ENCODE results near the gene ESR2.

ESR2 gene

GRCh38 chr14:64294672-64295413, 672 bp upstream of the ESR2 start:
- TF ChIP-seq, protein P1, sequence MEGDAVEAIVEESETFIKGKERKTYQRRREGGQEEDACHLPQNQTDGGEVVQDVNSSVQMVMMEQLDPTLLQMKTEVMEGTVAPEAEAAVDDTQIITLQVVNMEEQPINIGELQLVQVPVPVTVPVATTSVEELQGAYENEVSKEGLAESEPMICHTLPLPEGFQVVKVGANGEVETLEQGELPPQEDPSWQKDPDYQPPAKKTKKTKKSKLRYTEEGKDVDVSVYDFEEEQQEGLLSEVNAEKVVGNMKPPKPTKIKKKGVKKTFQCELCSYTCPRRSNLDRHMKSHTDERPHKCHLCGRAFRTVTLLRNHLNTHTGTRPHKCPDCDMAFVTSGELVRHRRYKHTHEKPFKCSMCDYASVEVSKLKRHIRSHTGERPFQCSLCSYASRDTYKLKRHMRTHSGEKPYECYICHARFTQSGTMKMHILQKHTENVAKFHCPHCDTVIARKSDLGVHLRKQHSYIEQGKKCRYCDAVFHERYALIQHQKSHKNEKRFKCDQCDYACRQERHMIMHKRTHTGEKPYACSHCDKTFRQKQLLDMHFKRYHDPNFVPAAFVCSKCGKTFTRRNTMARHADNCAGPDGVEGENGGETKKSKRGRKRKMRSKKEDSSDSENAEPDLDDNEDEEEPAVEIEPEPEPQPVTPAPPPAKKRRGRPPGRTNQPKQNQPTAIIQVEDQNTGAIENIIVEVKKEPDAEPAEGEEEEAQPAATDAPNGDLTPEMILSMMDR (IDR thresholded peaks at IDR 0.05; ENCODE audit: extremely low read depth, insufficient read depth, missing control alignments) = peak; percentile 90
- in situ Hi-C loops (cut with MboI; ENCODE audit: low pct_unique_long_range_greater_than_20kb, low sequenced_read_pairs, unreplicated experiment) = no loop called here
- peak; percentile 90 for DNase-seq (ENCODE audit: low spot score)

- DNase-seq (ENCODE audit: low spot score) = no peak
- TF ChIP-seq, protein P1 (IDR thresholded peaks at IDR 0.05; ENCODE audit: extremely low read depth, insufficient read depth, missing control alignments) = no peak
- in situ Hi-C loops (cut with MboI; ENCODE audit: low pct_unique_long_range_greater_than_20kb, low sequenced_read_pairs, unreplicated experiment) = no loop called here
Measured at GRCh38 chr14:64292197-64292596, 2.0 kb downstream of the ESR2 start.

DNA sequence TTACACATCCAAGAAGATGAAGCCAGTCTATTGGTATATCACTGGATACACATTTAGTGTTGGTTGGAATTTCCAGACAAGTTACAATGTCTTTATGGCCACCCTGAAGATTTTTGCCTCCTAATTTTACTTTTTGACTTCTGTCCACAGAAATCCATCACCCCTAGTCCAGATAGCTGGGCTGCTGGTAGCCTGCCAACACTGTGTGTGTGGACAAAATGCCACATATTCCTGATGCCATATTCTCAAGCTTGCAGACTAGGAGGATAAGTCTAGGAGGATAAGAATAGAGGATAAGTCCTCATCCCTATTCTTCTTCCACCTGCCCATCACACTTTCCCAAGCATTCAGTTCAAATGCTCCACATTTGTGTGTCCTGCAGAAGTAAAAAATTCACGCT, 4.6 kb downstream of the ESR2 start:
- TF ChIP-seq, protein P1 (IDR thresholded peaks at IDR 0.05; ENCODE audit: extremely low read depth, insufficient read depth, missing control alignments) = no peak
- in situ Hi-C loops (cut with MboI; ENCODE audit: low pct_unique_long_range_greater_than_20kb, low sequenced_read_pairs, unreplicated experiment) = no loop called here

GRCh38 chr14:64281805-64282204, 12.4 kb downstream of the ESR2 start:
- TF ChIP-seq, protein P1 (IDR thresholded peaks at IDR 0.05; ENCODE audit: extremely low read depth, insufficient read depth, missing control alignments) = no peak
- DNase-seq (ENCODE audit: low spot score) = no peak
- in situ Hi-C loops (cut with MboI; ENCODE audit: low pct_unique_long_range_greater_than_20kb, low sequenced_read_pairs, unreplicated experiment) = no loop called here

More for the DNA sequence above, 4.6 kb downstream of the ESR2 start:
- no peak for DNase-seq (ENCODE audit: low spot score)

- TF ChIP-seq, protein P1 (IDR thresholded peaks at IDR 0.05; ENCODE audit: extremely low read depth, insufficient read depth, missing control alignments) = no peak
Measured at GRCh38 chr14:64279704-64280668, 14.2 kb downstream of the ESR2 start.

GRCh38 chr14:64278458-64278857, 15.7 kb downstream of the ESR2 start:
- TF ChIP-seq, protein P1 (IDR thresholded peaks at IDR 0.05; ENCODE audit: extremely low read depth, insufficient read depth, missing control alignments) = no peak
- in situ Hi-C loops (cut with MboI; ENCODE audit: low pct_unique_long_range_greater_than_20kb, low sequenced_read_pairs, unreplicated experiment) = no loop called here

More at GRCh38 chr14:64279704-64280668, 14.2 kb downstream of the ESR2 start:
- DNase-seq (ENCODE audit: low spot score) = no peak
- in situ Hi-C loops (cut with MboI; ENCODE audit: low pct_unique_long_range_greater_than_20kb, low sequenced_read_pairs, unreplicated experiment) = no loop called here

More at GRCh38 chr14:64278458-64278857, 15.7 kb downstream of the ESR2 start:
- no peak for DNase-seq (ENCODE audit: low spot score)
